HFF-Myc (cell line): Measurements from ENCODE around the gene IFT25.
"Not testable (repeated sequence)": the region's sequence is repeated elsewhere in the genome, so short reads cannot be mapped to it uniquely, and the experiment has no call there.

Source experiments
- DNase-seq: peaks from one replicate; pipeline ENCODE4 v3.0.0-alpha.2; 2011; ENCODE audit warnings: low read depth; ENCODE audit errors: extremely low read depth
- H3K4me3 ChIP-seq: replicated peaks from 2 replicates; pipeline ENCODE4 v1.5.1; 2011; ENCODE audit warnings: low read depth, mild to moderate bottlenecking, control low read depth, low read length
- CTCF ChIP-seq: IDR thresholded peaks from 2 replicates; pipeline ENCODE4 v1.5.1; 2012; ENCODE audit warnings: mild to moderate bottlenecking, low read depth, low read length, control low read depth; ENCODE audit errors: missing control alignments

The IFT25 gene

DNA sequence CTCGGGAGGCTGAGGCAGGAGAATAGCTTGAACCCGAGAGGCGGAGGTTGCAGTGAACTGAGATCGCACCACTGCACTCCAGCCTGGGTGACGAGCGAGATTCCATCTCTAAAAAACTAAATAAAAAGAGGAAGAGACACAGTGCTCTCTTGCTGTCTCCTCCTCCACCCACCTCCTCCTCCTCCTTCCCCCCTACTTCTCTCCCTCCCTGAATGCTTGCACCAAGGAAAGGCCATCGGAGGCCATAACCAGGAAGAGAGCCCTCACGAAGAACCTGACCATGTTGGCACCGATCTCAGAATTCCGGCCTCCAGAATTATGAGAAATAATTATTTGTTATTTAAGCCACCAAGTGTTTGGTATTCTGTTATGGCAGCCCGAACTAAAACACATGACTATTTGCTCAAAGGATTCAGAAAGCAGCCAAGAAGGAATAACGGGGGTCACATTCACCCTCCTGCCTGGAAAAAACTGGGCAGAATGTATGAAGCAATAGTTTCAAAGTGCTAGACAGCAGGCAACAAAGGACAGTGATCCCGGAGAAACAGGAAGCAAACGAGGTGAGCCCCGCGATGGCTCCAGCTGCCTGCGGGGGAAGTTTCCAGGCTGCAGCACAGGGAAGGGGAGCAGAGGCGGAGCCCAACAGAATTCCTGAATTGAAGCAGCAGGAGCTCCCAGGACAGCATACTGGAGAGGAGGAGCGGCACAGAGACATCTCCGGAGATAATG lies 36.7 kb upstream of the IFT25 start:
- peak overlapping the region; percentile 25 for H3K4me3 ChIP-seq
- DNase-seq, result peak; percentile 35
- TF ChIP-seq CTCF, result no peak

GRCh38 chr1:53981220-53981619 lies 35.7 kb upstream of the IFT25 start:
- TF ChIP-seq CTCF, result no peak
- H3K4me3 ChIP-seq, result no peak overlapping the region
- no peak for DNase-seq

- no peak for DNase-seq
Measured at GRCh38 chr1:53979712-53980450, 34.4 kb upstream of the IFT25 start.

GRCh38 chr1:53975861-53976260 lies 30.4 kb upstream of the IFT25 start:
- no peak for TF ChIP-seq CTCF
- H3K4me3 ChIP-seq, result no peak overlapping the region
- DNase-seq, result no peak

More at GRCh38 chr1:53979712-53980450, 34.4 kb upstream of the IFT25 start:
- no peak overlapping the region for H3K4me3 ChIP-seq
- TF ChIP-seq CTCF, result no peak

DNA sequence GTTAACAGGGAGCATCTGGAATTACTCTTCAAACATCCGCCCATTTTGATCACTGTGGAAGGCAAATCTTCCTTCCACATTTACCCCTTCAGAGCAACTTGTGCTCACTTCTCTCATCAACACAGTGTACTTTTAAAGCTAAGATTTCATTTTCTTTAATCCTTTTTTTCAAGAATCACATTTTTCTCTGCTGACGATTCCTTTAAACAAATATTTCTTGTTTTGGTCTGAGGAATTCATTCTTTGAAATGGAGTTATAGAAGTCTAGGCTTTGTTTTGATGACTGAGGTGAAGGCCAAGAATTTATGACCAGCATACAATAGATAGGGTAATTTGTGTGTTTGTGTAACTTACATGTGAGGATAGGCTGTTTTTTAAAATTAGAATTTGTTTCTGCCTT lies 26.2 kb upstream of the IFT25 start:
- DNase-seq, result no peak
- no peak for TF ChIP-seq CTCF
- H3K4me3 ChIP-seq, result no peak overlapping the region

DNA sequence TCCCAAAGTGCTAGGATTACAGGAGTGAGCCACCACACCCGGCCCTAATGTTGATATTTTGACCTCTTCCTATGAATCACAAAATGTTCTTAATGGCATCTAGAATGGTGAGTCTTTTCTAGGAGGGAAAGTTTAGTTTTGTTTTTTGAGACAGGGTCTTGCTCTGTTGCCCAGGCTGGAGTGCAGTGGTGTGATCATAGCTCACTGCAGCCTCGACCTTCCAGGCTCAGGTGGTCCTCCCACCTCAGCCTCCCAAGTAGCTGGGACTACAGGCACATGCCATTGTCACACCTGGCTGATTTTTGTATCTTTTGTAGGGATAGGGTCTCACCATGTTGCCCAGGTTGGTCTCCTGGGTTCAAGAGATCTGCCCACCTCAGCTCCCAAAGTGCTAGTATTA lies 23.8 kb upstream of the IFT25 start:
- DNase-seq, H3K4me3 ChIP-seq: not testable (repeated sequence)

- no peak overlapping the region for H3K4me3 ChIP-seq
- TF ChIP-seq CTCF, result no peak
- no peak for DNase-seq
Measured at GRCh38 chr1:53968125-53968513, 22.6 kb upstream of the IFT25 start.
